PFSK-1 (cell line): ENCODE measurements around the gene GLCCI1.

Source experiments
- FOXP2 ChIP-seq: optimal IDR thresholded peaks from 2 replicates; pipeline ENCODE3; 2011; ENCODE audit warnings: borderline replicate concordance, control low read depth, inconsistent platforms; ENCODE audit not compliant: insufficient read depth; ENCODE audit errors: extremely low read length, extremely low read depth
- POLR2AphosphoS5 ChIP-seq: IDR thresholded peaks from 2 replicates; pipeline ENCODE4 v1.6.1; 2012; ENCODE audit warnings: low read depth, mild to moderate bottlenecking, control low read depth, low read length, moderate library complexity
- REST ChIP-seq, 2 experiments: IDR thresholded peaks; 2 replicates each; pipeline versions ENCODE4 v1.6.1 to v1.8.0; 2011 to 2012; ENCODE audit warnings: low read depth in 2 of 2, low read length in 2 of 2, control low read depth in 1 of 2, inconsistent platforms in 1 of 2, mild to moderate bottlenecking in 1 of 2, moderate library complexity in 1 of 2; ENCODE audit not compliant: insufficient read depth in 1 of 2
- SIN3A ChIP-seq: IDR thresholded peaks from 2 replicates; pipeline ENCODE4 v1.6.1; 2012; ENCODE audit warnings: mild to moderate bottlenecking, low read length, moderate library complexity, borderline replicate concordance; ENCODE audit not compliant: insufficient read depth
- TAF1 ChIP-seq: IDR thresholded peaks from 2 replicates; pipeline ENCODE4 v1.6.1; 2012; ENCODE audit warnings: low read length, control low read depth, borderline replicate concordance; ENCODE audit not compliant: insufficient read depth

GRCh38 chr7:8017423-8017822 is 48.8 kb downstream of the GLCCI1 start:
- TF ChIP-seq POLR2AphosphoS5 (no peak), REST (IDR thresholded peaks at IDR 0.05; ENCODE audit: insufficient read depth in 1 of 2, low read depth in 2 of 2, low read length in 2 of 2) (no peak), TAF1 (no peak), SIN3A (no peak), FOXP2 (no peak)
